Gastrocnemius medialis (tissue), 4 donors: ENCODE results near the gene OR13J1.

Experiments
- CTCF ChIP-seq, 5 experiments: fragments of 450-650 bp in 3 of 5; fragments of 200-600 bp in 2 of 5; sonication (generic) in 2 of 5; IDR thresholded peaks in 4 of 5; conservative IDR thresholded peaks in 1 of 5; 1 replicate in 4 of 5; 2 replicates in 1 of 5; pipeline ENCODE4 v1.5.1; 2016 to 2019; ENCODE audit warnings: antibody characterized with exemption in 5 of 5, mild to moderate bottlenecking in 3 of 5, moderate library complexity in 3 of 5
- POLR2A ChIP-seq, 2 donors: fragments of 450-650 bp; IDR thresholded peaks; one replicate each; pipeline ENCODE4 v1.6.1; 2017; ENCODE audit warnings: antibody characterized with exemption in 2 of 2, mild to moderate bottlenecking in 2 of 2, moderate library complexity in 2 of 2

- no peak for TF ChIP-seq POLR2A (IDR thresholded peaks at IDR 0.05)
- no peak for TF ChIP-seq CTCF (IDR thresholded peaks at IDR 0.05 in 4 of 5, conservative IDR thresholded peaks at IDR 0.05 in 1 of 5)
Observed at GRCh38 chr9:35856206-35856605, 14.0 kb downstream of the OR13J1 start.
